Kidney tubule cell (primary cell): ENCODE measurements around the gene ALDH3A1.

Source experiments
- DNase-seq: peaks from one replicate; pipeline ENCODE4 v3.0.0-alpha.2; 2018; ENCODE audit warnings: low spot score

ALDH3A1 gene

GRCh38 chr17:19740933-19741332 is 7.2 kb downstream of the ALDH3A1 start:
- DNase-seq, result no peak

GRCh38 chr17:19739241-19740201 is 8.6 kb downstream of the ALDH3A1 start:
- no peak for DNase-seq

GRCh38 chr17:19738757-19739156 is 9.3 kb downstream of the ALDH3A1 start:
- no peak for DNase-seq

- DNase-seq, result no peak
Observed at GRCh38 chr17:19738073-19738449, 10.0 kb downstream of the ALDH3A1 start.

- no peak for DNase-seq
Observed at GRCh38 chr17:19737305-19738072, 10.6 kb downstream of the ALDH3A1 start.

- DNase-seq, result no peak
Observed at GRCh38 chr17:19736071-19736470, 12.0 kb downstream of the ALDH3A1 start.

- DNase-seq, result no peak
Observed at GRCh38 chr17:19733953-19734526, 14.1 kb downstream of the ALDH3A1 start.

- no peak for DNase-seq
Observed at GRCh38 chr17:19731626-19732025, 16.5 kb downstream of the ALDH3A1 start.

GRCh38 chr17:19730843-19731242 is 17.3 kb downstream of the ALDH3A1 start:
- no peak for DNase-seq

- DNase-seq, result no peak
Observed at GRCh38 chr17:19729900-19730299, 18.2 kb downstream of the ALDH3A1 start.

GRCh38 chr17:19728084-19728495 is 20.0 kb downstream of the ALDH3A1 start:
- DNase-seq, result peak; percentile 44

- DNase-seq, result peak; percentile 28
Observed at GRCh38 chr17:19727501-19728078, 20.5 kb downstream of the ALDH3A1 start.

- no peak for DNase-seq
Observed at GRCh38 chr17:19726631-19727376, 21.3 kb downstream of the ALDH3A1 start.

GRCh38 chr17:19725486-19725885 is 22.6 kb downstream of the ALDH3A1 start:
- no peak for DNase-seq

- DNase-seq, result no peak
Observed at GRCh38 chr17:19724501-19725420, 23.3 kb downstream of the ALDH3A1 start.

- DNase-seq, result no peak
Observed at GRCh38 chr17:19723964-19724363, 24.1 kb downstream of the ALDH3A1 start.

- peak; percentile 88 for DNase-seq
Observed at GRCh38 chr17:19720631-19721426, 27.3 kb downstream of the ALDH3A1 start.

GRCh38 chr17:19720210-19720475 is 28.0 kb downstream of the ALDH3A1 start:
- DNase-seq, result no peak

- DNase-seq, result peak; percentile 81
Observed at GRCh38 chr17:19719355-19720209, 28.5 kb downstream of the ALDH3A1 start.
